ENCODE results near the gene C16orf87.

The C16orf87 gene

DNA sequence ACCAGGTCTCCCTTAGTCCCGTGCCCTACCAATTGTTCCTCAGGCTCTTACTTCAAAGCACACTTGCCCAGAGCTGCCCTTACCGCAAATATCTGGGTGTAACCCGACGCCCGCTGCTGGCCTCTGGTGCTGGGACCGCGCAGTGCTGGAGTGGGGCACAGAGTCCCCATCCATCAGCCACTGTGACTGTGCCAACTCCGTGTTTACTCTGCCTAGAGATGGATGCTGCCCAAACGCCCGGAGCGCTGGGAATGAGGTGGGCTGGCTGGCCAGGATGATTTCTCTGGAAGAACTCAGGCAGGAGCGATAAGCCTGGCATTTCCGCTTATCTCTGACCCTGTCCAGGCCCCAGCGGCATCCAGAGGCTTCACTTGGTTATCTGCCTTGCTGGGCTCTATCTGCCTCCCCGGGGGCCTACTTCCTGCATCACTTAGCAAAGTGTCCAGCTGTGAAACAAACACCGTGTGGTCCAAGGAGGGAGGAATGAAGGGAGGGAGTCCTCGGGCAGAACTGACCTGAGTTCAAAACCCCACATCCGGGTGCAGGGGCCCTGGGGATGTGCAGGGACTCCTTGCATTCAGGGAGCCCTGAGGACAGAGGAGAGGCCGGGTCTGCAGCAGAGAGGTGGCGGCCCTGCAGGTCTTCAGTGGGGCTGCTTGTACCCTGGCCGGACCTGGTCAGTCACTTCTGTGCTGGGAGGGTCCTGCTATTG is 73.5 kb downstream of the C16orf87 start:
- no peak for DNase-seq (ENCODE audit: low read depth in 2 of 2)

DNA sequence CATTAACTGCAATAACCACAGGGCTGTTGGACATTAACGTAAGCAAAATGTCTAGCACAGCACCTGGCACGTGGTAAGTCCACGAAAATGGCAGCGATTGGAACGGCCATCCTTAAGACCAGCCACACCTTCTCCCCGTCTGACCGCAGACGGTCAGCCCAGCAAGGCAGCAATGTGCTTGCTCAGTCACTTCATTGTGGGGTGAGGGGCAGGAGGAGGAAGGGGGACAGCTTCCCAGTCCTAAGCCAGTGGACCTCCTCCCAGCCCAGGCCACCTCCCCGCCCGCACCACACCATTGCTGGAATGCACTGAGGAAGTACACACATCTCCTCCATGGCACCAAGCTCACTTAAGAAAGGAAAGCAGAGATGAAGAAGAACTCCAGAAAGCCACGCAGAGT is 74.2 kb downstream of the C16orf87 start:
- no peak for DNase-seq (ENCODE audit: low read depth in 2 of 2)

DNA sequence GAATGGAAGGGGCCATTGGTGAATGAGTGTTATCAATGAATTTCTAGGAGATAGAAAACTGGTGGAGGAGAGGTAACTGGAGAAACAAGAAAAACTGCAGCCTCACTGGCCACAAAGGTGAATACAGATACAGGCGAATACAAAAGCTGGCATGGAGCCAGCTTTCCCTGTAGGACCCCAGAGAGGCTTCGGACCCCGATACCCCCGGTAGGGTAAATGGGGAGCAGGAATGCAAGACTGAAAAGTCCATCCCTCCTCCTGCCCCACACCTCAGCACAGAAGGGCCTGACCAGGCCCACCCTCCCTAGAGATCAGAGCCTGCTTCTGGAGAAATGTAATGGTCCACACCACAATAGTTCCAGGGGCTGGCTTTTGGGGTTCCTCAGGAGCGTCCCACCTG is 78.0 kb downstream of the C16orf87 start:
- DNase-seq (ENCODE audit: low read depth in 2 of 2): no peak

DNA sequence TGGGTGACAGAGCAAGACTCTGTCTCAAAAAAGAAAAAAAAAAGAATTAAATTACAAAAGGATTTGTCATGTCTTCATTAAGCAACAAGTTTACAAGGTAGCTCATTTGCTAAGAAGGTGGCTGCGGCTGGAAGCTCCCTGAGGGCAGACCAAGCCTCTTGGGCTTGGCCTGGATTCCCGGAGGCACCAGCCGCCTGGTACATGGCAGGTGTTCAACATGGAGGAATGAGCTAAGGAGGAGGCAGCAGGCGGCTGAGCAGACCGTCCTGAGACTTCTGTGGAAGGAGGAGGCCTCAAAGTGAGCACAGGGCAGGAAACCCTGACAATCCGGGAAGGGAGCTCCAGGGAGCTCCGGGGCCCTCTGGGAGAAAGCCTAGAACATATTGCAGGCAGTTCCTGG is 79.6 kb downstream of the C16orf87 start:
- DNase-seq (ENCODE audit: low read depth in 2 of 2): no peak

DNA sequence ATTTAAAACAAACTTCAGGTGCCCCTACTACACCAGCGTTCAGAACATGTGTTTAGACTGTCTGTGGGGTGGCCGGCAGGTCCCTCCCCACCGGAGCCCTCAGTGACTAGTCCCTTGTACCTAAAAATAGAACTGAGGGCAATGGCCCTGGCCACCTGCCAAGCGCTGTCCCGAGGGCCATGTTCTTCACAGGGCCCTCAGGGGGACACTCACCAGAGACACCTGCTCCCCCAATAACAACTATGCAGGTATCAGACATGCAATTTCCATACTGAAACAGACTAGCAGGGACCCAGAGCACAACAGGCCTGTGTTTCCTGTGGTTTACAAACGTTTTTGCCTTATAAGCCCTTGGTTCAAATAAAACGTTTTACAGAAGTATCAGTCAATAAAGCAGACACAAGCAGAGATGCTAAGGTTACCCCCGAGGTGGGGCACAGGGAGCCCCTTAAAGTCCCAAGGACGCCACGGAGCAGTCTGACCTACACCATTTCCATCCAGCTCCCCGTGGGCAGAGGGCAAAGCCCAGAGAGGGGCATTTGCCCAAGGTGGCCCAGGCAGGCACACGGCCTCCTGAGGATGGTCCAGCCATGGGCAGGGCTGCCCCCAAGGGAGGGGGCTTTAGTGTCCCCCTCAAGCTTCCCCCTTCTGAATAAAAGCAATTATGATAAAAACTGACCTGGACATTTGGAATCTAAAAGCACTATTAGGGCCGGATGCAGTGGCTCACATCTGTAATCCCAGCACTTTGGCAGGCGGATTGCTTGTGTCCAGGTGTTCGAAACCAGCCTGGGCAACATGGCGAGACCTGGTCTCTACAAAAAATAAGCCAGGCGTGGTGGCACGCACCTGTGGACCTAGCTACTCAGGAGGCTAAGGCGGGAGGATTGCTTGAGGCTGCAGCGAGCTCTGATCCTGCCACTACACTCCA is 81.9 kb downstream of the C16orf87 start:
- no peak for DNase-seq (ENCODE audit: low read depth in 2 of 2)

DNA sequence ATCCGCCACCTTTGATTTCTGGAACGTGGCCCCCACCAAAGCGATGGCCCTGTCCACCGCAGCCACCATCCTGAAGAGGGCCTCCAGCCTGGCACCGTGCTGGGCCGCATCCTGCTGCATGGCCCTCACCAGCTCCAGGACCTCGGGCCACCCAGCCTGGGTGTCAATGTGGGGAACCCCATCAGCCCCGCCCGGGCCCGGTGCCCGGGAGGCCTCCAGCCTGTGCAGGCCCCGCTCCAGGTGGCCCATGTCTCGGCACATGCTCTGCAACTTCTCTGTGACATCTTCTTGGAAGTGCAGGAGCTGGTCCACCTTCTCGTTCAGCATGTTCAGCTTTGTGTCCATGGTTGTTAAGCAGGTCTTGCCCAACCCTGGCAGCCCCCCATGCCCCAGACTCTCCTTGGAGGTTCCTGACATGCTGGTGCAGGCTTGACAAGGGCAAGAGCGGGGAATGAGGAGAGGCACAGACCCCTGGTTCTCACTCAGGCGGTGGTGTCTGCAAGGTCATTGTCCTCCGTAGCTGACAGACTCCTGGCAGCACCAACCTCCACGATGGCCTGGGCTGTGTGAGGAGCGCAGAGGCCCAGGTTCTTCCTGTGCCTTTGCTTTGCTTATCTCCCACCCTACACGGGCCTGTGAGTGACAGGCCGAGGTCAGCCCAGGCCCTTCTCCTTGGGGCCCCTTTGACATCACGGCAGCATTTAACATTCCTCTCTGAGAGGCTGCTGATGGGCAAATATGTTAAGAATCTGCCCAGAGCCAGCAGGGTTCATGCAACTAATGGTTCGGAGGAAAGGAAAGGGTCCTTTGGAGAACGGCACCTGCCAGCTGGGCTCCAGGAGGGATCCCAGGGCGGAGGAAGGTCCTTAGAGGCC is 83.0 kb downstream of the C16orf87 start, which contains the start of gene MYLK3:
Gene MYLK3, minus strand, starts transcription at position 568 of the 875 bp plus-strand sequence. Its CDS starts 151 bp downstream, at position 417.
- no peak for DNase-seq (ENCODE audit: low read depth in 2 of 2)

DNA sequence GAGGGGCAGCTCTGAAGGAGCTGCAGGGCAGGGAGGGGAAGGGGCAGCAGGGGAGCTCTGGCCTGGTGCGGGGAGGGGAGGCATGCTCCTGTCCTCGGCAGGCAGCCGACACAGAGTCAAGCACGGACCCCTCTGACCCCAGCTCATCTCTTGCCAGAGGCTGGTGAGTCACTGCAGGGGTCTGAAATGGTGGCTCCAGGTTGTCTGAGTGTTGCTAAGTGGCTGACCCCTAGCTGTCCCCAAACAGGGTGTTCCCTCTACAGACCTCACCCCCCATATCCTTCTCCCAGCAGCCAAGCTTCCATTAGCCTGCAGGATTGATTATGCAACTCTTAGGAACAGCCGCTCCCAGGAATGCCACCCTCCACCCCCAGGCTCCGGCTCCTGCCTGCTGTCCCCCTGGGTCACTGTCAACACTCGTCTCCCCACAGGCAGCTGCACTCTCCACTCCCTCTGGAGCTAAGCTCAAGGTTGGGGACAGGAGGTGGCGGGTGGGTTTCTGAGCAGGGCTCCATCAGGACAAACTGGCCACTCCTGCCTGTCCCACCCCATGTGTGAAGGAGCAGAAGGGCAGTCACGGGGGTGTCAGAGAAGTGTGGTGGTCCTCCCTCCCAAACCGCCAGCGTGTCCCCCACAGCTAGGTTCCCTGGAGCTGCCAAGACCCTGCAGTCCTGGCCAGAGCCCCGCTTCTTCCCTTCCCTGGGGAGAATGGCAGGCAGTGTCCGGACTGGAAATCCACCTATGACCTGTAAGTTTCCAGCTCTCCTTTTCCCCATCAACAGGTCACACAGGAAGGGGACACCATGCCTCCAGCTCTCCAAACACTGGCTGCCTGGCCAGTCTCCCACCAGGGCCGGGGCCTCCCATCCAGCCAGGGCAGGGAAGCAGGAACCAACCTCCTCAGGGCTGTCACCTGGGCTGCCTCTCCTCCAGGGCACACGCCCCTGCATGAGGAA is 83.9 kb downstream of the C16orf87 start:
- no peak for DNase-seq (ENCODE audit: low read depth in 2 of 2)

Measured in fibroblast of skin of left quadriceps (primary cell).